Activated CD4-positive, alpha-beta T cell treated with anti-CD3 and anti-CD28 coated beads for 48 hours (primary cell): ENCODE measurements around the gene EFNA5.

ENCODE experiments used
- DNase-seq: peaks from one replicate; pipeline ENCODE4 v3.0.0-alpha.2; 2020

EFNA5 gene

DNA sequence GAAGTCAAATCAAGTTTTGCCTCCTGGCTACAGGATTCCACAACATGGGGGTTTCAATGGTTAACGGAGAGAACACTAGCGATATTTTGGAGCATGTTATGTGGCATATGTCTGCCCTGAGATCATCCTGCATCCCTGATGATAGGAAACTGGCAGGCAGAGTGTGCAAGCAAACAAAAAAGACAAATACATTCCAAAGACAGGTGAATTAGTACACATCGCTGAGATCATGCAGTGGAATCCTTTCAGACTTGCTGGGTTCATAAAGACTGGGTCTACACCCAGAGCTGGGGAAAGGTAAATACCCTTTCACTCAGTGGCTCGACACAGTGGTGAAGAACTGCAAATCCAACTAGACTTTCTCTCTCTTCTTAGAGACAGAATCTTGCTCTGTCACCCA is 286.5 kb downstream of the EFNA5 start:
- DNase-seq: no peak

DNA sequence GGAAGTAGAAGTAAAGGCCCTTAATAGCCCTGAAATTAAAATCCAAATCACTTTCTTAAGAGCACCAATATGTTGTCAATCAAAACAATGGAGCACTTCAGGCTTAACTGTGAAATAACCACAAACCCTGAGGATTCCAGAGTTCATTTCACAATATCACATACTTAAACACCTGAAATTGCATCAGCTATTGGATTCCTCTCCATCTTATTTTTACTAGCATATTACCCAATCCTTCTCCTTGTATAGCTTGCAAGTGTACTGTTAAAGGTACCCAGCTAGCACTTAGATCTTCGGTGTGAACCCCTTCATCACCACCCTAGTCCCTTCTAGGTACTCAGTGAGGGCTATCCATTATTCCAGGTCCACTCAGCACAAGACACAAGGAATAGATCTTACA is 287.3 kb downstream of the EFNA5 start:
- DNase-seq: no peak

DNA sequence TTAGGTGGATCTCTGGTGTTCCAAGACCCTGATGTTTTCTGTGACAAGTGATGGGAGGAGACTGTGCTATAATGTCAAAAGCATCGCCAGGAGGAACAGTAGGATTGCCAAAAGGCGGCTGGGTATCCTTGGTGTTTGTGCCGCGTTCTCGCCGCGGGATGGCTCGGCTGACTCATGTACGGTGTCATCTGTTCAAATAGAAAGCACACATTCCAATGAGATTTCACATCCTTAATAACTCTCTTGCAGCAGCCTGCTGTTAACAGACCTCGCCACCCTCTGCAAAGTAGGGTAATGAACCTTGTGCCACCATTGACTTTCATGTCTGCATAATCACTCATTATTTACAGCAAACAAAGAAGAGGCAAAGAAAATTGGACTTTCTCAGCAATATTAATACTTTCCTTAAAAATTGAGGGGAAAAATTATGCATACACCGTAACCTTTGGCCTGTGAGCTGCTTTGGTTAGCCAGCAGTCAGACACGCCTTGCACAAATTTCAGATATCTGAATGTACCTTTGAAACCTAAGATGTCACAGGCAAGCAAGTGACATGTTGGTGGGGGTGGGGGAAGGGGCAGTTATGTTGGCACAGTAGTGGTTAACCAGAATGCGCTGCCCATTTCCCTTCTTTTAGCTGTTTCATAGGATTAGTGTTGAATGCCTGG is 289.4 kb downstream of the EFNA5 start:
- DNase-seq: no peak

DNA sequence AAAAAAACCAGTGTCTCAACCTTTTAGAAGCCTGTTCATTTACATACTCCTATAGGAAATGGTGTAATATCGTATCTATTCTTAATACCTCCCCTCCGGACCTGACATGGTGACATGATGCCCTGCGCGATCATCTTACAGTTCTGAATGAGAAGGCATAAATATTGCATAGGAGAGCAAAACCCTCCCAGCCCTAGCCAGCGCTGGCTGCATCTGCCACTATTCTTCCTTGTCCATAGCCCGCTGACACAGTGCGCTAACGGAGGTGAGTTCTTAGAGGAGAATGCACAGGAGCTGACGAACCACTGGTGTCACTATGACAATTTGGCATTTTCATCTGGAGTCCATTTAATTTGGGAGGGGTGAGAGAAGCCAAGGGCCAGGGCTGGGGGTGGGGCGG is 290.1 kb downstream of the EFNA5 start:
- no peak for DNase-seq

DNA sequence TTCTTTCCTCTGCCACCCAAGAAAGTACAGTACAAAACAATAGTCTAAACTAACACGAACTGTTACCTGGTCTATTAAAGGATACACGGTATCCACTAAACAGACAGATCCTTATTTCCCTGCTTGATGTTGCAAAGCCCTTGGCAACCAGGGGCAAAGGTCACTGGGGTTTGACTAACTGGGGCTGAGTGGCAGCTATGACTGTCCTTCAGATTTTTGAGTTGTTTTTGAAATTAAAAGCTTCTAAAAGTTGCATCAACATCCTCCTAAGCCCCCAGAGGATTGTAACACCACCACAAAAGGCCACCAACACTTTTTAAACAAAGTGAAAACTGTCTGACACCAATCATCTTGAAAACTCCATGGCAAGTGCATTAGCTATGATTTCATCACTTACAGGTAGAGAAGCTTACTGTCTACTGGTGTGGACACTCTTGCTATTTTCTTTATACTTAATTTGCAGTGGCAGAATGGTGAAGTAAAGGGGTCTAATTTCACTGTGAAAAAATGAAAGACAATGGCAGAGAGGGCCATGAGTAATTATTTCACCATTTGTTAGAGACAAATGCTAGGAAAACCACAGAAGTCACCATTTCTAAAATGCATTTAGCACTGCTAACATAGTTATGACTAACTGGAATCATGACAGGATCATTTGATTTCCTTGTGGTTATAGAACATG is 292.4 kb downstream of the EFNA5 start:
- DNase-seq: no peak

DNA sequence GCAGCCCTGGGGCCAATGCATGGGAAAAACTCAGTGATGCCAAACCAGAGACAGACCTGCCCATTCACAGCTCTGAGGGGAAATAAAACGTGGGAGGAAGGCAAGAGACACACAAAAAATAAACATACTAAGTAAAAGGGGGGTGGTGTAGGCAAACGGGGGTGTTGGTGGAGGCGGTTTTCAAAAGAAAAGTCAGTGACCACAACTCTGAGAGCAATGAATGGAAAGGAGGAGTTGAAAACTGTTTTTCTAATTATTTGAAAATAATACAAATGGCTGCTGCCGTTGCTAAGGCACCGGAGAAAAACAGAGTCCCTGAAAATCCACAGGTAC is 293.5 kb downstream of the EFNA5 start:
- DNase-seq: no peak

DNA sequence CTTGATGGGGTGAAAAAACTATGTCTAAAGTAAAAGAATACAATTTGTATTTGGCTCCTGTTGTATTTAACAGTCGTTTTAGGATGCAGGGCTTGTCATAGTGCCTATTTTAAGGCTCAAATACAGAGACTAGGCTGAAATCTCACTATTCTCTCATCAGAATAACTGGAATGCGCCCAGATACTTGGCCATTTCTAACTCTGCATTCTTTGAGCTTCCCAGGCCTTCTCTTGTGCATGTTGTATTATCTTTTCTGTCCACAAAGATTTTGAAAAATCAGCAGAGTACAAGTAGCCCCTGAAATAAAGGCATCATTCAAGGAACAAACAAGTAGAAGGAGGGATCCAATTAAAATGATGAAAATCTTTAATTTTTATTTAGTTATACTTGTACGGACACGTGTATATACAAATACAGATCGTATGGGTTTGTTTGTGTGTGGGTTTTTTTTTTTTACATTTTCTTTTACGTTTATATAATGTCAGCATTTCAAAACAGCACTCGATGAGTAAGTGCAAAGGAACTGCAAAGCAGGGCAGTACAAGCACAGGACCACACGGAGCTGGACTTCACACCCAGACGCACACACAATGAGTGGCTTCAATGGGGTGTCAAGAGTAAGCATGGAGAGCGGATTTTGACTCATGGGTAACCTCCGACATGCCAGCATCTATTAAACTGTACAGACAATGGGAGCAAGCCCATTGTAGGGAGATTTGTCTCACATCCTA is 294.0 kb downstream of the EFNA5 start:
- DNase-seq: no peak

DNA sequence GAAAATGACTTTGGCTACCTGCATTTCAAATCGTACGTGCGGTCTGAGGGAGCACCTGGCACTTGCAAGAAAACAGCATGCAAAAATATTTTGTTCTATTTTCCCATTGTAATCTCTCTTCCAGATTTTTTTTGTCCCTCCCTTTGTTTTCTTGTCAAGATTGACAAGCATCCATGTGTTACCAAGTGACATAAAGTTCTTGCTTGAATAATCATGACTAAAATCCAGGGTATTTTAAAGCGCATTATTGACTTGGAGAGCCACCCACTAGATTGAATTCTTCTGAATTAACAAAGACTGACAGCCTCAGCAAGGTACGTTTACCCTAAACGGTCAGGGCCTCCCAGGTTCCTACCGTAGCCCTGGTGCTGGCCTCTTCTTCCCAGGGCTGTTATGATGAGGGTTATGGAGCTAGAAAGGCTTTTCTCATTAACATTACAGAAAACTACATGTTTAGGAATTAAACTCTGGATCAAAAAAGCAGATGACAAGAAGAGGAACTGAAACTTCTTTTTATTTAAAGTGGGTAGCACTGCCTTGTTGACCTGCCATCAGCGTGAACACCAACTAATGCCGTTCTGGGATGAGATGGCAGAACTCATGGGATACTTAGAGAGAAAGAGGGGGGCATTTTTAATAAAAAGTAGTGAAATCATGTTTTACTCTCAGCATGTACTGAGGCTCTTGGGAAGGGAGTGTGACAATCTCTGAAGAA is 297.0 kb downstream of the EFNA5 start:
- no peak for DNase-seq

DNA sequence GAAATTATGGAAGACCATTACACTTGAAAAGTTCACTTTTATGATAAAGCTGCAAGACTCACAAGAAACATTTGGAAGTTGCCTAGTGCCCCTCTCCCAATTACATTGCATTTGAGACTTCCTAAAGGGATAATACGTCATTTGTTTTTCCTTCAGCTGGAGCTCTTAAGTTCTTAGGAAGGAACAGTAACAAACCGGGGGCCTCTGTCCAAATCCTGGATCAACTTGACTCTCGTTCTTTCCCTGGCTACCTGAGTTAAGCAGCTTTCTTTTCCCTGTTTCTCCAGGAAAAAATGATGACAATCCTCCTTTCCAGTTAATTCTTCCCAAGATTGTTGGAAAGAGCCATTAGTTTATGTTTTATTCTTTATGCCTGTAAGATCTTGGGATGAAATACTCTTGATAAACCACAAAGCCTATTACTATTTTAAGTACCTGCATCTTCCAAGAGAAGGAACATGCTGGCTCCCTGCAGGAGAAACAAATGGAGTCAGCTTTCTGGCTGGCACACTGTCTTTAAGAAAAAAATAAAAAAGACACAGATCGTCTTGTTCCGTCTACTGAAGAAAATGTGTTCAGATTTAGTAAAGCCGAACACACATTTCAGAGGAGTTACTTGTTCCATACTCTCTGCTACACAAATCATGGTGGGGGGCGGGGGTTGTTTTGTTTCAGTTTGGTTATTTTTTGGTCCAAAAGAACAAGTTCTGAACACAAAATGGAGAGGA is 297.9 kb downstream of the EFNA5 start:
- no peak for DNase-seq

DNA sequence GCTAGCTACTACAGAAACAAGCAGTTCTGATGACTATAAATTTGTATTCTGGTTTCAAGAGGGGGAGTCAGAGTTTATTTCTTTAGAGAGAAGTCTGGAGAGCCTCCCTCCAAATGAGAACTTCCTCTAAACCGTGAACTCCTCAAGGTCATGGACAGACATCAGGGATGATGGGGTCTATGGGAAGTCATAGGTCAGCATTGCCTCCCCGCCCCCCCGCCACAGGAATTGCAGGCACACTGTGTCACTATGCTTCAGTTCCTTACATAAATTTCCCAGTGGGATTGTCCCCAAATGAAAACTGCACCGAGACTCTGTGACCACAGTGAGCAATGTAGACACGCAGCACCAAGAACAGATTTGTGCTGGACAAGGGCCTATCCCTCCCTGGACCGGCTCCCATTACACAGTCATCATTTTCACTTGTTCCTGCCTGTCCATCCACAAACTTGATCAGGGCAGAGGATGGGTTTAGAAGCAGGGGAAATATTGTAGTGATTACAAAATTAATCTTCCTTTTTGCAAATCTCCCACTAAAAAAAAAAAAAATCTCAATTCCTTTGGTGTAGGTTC is 300.3 kb downstream of the EFNA5 start:
- DNase-seq: no peak

DNA sequence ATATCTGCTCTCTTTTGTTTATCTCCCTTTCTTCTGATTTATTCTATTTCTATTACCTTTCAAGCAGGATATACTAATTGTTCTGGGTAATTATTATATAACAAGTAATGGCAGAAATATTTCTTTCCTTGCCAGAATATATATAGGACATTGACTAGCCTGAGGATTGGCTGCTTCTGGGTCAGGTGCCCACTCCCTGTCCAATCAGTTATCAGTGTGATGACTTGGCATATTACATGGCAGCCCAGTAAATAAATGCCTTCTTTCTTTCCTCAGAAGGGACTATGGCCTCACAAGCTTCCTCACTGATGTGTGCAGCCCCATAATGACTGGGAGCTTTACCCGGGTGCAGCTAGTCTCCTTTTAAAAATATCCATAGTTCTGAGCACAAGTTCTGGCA is 301.1 kb downstream of the EFNA5 start:
- DNase-seq: no peak

DNA sequence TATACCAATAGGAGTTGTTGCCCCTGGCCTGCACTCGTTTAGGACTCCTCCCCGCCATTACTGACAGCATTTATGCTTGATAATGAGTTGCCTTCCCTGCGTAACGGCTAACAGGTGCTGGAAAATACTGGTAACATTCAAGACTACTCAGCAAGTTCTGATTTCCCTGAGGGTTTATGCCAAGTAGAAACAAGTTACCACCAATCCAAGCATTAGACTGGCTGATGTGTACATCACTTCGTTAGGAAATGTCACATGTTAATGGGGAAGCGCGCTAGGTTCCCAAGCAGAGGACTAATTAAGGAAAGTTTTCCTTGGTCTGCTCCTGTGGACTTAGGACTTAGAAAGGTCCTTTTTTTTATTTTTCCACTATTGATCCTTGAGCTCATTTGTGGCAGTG is 302.1 kb downstream of the EFNA5 start:
- no peak for DNase-seq

DNA sequence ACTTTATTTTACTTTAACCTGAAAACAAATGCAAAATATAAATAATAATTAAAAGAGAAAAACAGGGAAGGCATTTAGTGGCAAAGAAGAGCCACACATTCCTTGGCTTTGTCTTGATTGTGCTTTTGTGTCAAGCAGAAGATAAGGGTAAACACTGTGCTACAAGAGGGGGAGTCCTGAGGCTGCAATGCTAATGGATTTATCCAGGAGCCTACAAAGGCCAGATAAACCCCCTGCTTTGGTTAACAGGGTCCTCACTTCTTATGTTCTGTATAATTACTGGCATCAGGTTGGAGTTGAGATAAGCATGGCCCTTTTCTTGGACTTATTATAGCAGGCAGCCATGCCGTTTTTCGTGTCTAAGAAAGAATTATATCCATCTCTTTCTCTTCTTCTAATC is 302.8 kb downstream of the EFNA5 start:
- DNase-seq: no peak

DNA sequence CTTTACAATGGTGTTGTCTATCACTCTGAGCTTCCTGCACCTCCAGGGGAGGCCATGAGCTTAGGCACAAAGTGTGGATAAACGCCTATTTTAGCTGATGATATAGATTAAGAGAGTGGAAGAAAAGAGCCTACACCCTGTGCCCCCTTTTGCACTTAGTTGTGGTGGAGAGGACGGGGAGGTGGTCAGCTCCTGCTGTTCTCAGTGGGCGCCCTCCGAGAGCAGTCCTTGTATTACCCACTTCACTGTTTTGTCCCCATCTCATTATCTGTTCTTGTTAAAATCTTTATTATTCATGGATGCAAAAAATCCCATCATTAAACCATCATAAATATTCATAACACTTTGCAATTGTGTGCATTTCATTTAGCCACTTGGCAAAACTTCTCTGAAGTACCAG is 303.3 kb downstream of the EFNA5 start:
- DNase-seq: no peak

DNA sequence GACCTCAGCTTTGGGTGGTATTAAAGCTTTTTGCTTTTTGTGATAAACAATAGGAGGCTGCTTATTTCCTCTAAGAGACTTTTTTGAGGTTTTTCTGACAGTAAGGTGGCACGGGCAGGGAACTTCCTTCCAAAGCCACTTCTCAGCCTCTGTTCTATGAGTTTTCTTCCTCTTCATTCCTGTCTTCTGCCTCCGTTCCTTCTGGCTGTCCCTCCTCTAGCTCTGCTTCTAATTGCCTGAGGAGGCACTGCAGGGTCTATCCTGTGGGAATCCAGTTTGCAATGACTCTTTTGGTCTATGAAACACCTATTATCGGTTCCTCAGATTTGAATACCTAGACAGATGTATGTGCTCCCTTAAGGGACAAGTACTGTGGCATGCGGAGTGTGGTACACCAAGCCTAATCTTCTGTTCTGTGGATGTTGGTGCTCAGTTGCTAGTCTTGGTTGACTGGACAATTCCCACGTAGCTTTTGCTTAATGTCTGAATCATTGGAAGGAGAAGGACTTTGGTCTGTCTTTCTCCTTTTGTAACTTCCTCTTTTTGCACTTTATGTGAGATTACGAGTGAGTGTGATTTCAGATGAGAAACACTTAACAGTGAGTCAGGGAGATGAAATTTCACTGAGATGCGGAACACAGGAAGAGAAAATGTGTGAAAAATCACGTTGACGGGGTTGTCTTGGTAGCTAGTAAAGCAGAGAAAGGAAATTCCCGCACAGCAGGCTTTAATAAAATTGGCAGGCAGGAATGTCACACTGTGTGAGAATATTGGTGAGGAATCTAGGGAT is 305.2 kb downstream of the EFNA5 start:
- no peak for DNase-seq

DNA sequence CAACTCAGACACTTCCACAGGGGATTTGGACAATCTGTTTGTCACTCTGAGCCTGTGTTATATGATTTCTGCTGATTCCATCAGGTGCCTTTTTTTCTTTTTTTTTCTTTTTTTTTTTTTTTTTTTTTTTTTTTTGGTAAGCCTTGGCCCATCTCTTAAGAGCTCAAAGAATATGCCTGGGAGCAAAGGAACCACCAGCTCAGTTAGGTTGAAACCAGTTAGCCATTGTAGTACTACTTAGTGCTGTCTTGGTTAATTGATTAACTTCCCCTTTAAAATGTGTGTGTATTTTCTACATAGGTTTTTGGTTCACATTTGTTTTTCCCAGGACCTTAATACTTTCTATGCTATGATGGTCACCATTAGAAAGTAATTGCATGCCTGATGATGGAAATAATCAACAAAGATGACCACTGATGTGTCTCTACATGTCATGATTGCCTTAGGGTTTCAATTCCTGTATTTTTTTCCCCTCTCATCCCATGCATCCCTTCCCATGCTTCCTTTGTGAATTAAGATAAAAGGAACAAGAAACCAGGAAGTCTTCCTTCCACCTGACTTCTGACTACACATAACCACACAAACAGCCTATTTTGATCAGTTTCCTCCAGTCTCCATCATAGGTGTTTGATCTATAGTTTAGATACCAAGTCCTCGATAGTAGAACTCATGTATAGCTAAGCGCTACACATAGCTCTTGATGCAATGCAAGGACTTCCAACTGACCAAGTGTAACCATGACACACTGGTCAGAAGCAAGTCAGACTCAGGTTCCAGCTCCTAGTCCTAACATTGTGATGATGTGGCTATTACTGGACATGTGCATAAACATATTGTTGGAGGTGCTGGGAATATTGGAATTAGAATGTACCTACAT is 306.1 kb downstream of the EFNA5 start:
- no peak for DNase-seq

DNA sequence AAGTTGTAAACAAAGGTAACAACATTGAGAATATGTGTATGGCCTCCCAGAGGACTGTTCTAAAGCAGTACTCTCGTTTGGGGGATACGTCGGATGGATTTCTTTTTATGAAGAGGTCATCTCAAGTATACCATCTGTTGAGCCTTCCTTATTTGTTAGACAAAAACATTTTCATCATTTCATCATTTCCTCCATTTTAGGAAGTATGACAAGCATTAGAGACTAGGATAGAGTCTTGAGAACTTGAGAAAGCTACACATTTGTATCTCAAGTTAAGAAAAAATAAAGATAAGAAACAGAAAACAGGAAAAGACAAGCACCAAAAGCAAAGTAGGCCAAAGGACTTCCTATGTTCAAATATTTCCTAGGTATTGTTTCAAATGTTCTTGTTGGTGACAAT is 307.0 kb downstream of the EFNA5 start:
- no peak for DNase-seq

DNA sequence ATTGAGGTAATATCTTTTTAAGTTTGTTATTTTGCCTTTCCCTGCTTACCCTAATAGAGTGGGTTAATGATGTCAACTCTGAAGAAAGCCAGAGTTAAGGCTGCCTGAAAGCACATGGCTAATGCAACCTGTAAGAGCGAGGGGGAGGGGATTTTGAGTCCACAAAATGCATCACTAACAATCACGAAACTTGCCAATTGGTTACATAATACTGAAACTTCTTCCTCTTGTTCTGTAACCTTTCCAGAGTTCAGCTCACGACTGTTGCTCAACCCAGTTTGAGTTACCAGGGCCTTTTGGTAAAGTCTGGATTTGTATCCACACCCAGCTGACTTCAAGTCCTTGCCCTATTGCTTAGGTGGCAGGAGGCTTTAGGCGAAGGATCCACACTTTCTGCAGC is 308.8 kb downstream of the EFNA5 start:
- no peak for DNase-seq

DNA sequence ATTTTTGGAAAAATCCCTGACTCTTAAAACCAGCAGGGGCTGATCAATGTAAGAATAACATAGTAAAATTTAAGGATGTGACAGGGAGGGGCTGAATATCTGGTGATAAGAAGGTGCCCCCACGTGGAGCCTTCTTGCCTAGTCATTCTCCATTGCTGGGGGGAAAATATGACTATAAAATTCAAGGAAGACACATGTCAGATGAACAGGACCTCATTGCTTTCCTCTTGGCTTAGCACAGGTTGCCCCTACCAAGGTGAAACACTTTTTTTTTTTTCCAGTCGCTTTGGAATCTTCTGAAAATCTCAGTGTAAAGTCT is 310.9 kb downstream of the EFNA5 start:
- DNase-seq: no peak

DNA sequence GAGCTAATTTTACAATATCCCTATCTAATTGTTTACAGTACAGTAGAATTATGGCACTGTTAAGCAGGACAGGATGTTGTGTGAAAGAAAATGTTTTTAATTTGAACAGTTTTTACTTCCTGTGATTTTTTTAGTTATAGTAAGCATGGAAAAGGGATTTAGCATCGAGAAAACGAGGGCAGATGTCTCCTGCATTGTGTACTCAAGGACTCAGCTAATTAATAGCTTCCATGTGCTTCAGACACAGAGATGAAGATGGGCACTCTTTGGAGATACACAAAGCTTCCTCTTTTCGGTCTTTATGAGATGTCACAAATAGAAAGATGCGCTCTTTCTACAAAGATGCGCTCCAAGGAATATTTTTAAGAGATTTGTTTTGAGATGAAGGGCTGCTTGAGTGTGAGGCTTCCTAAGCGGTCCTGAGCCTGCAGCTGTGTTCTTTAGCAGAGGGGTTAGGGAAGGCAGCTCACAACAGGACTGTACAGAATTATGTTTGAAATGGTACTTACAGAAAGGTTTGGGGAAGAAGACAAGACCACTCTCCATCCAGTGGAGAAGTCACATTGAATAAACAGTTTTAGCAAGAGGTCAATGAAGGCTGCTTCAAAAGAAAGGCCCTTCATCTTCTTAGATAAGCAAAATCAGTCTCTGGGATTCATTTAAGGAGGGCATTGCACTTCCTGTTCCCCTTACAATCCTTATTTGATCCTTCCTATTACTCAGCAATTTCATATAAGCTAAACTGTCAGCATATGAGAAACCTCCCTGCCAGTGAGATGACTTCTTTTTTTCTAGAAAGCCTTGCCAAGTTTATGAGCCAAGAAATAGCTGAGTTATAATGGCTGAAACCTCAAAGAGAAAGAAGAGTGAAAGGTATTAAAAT is 311.5 kb downstream of the EFNA5 start:
- DNase-seq: no peak
